H1 (cell line): Measurements from ENCODE around the gene GCM1. TPM values are rescaled to one million over a fixed set of nuclear protein-coding genes. Genes with fewer than 3 reads are reported as not detected.

ENCODE experiments used
- CBX5 ChIP-seq: fragments of 300-800, 300-1000 bp; sonication (generic); IDR thresholded peaks from 2 replicates; pipeline ENCODE4 v1.7.1; 2016; ENCODE audit warnings: antibody characterized with exemption, low read length, low read depth
- CHD2 ChIP-seq: IDR thresholded peaks from 2 replicates; pipeline ENCODE4 v1.6.1; 2012; ENCODE audit warnings: low read length, improper control_type of control experiment
- CTCF ChIP-seq, 3 experiments: IDR thresholded peaks; 1 replicate in 2 of 3; 2 replicates in 1 of 3; pipeline versions ENCODE4 v1.5.1 to v1.6.1; 2011; ENCODE audit warnings: low read length in 3 of 3, mild to moderate bottlenecking in 3 of 3, inconsistent platforms in 2 of 3, low read depth in 1 of 3, moderate library complexity in 1 of 3; ENCODE audit not compliant: insufficient read depth in 1 of 3; ENCODE audit errors: control extremely low read depth in 1 of 3
- KDM1A ChIP-seq: fragments of 200-600, 300-600 bp; sonication (generic); IDR thresholded peaks from 2 replicates; pipeline ENCODE4 v1.7.1; 2016; ENCODE audit warnings: mild to moderate bottlenecking, low read length, borderline replicate concordance
- KDM4A ChIP-seq: IDR thresholded peaks from one replicate; pipeline ENCODE4 v1.7.1; 2012; ENCODE audit warnings: low read depth, mild to moderate bottlenecking, moderate library complexity, low read length, inconsistent platforms; ENCODE audit not compliant: severe bottlenecking
- SP1 ChIP-seq: IDR thresholded peaks from 2 replicates; pipeline ENCODE4 v1.6.1; 2011; ENCODE audit warnings: low read depth, low read length
- SRF ChIP-seq: IDR thresholded peaks from 2 replicates; pipeline ENCODE4 v1.6.1; 2011; ENCODE audit warnings: mild to moderate bottlenecking, low read depth, low read length, moderate library complexity
- TBP ChIP-seq: IDR thresholded peaks from 2 replicates; pipeline ENCODE4 v1.6.1; 2011; ENCODE audit warnings: low read depth, low read length, improper control_type of control experiment
- TCF12 ChIP-seq: IDR thresholded peaks from 2 replicates; pipeline ENCODE4 v1.6.1; 2011; ENCODE audit warnings: low read depth, mild to moderate bottlenecking, low read length
- polyA plus RNA-seq, 7 experiments: library from polyadenylated mRNA; depleted of rRNA in 3 of 7; stranded (reverse) in 5 of 7; unstranded in 2 of 7; fragments of >200 nt in 5 of 7; fragments of 200-250 nt in 2 of 7; gene quantifications; 1 replicate in 5 of 7; 2 replicates in 1 of 7; 4 replicates in 1 of 7; pipeline versions ENCODE4 v1.2.1 to v1.2.3, GENCODE V29; 2011 to 2013; ENCODE audit warnings: missing spikeins in 2 of 7, mixed read lengths in 2 of 7
- total RNA-seq: library from RNA; stranded (reverse); fragmentation: NEBNext Ultra II Directional; extraction: Animal tissue kit (Norgen Biotek cat#: 25700); gene quantifications from 2 replicates; pipeline ENCODE4 v1.2.1, GENCODE V29; 2021
- TF ChIP-seq, protein P1 (sequence below): fragments of 300-600 bp; sonication (generic); IDR thresholded peaks from 2 replicates; pipeline ENCODE4 v1.7.1; 2012; ENCODE audit warnings: low read length, moderate library complexity, mild to moderate bottlenecking, inconsistent platforms; ENCODE audit not compliant: insufficient replicate concordance

GCM1 gene
- total and polyA plus RNA-seq, 2 of the 8 experiments (the other 6 are each of a cell fraction or from before 2014, with no cell fraction given) = not detected

GRCh38 chr6:53086302-53086701 lies 62.3 kb downstream of the GCM1 start (continued):
- TF ChIP-seq, protein P1, sequence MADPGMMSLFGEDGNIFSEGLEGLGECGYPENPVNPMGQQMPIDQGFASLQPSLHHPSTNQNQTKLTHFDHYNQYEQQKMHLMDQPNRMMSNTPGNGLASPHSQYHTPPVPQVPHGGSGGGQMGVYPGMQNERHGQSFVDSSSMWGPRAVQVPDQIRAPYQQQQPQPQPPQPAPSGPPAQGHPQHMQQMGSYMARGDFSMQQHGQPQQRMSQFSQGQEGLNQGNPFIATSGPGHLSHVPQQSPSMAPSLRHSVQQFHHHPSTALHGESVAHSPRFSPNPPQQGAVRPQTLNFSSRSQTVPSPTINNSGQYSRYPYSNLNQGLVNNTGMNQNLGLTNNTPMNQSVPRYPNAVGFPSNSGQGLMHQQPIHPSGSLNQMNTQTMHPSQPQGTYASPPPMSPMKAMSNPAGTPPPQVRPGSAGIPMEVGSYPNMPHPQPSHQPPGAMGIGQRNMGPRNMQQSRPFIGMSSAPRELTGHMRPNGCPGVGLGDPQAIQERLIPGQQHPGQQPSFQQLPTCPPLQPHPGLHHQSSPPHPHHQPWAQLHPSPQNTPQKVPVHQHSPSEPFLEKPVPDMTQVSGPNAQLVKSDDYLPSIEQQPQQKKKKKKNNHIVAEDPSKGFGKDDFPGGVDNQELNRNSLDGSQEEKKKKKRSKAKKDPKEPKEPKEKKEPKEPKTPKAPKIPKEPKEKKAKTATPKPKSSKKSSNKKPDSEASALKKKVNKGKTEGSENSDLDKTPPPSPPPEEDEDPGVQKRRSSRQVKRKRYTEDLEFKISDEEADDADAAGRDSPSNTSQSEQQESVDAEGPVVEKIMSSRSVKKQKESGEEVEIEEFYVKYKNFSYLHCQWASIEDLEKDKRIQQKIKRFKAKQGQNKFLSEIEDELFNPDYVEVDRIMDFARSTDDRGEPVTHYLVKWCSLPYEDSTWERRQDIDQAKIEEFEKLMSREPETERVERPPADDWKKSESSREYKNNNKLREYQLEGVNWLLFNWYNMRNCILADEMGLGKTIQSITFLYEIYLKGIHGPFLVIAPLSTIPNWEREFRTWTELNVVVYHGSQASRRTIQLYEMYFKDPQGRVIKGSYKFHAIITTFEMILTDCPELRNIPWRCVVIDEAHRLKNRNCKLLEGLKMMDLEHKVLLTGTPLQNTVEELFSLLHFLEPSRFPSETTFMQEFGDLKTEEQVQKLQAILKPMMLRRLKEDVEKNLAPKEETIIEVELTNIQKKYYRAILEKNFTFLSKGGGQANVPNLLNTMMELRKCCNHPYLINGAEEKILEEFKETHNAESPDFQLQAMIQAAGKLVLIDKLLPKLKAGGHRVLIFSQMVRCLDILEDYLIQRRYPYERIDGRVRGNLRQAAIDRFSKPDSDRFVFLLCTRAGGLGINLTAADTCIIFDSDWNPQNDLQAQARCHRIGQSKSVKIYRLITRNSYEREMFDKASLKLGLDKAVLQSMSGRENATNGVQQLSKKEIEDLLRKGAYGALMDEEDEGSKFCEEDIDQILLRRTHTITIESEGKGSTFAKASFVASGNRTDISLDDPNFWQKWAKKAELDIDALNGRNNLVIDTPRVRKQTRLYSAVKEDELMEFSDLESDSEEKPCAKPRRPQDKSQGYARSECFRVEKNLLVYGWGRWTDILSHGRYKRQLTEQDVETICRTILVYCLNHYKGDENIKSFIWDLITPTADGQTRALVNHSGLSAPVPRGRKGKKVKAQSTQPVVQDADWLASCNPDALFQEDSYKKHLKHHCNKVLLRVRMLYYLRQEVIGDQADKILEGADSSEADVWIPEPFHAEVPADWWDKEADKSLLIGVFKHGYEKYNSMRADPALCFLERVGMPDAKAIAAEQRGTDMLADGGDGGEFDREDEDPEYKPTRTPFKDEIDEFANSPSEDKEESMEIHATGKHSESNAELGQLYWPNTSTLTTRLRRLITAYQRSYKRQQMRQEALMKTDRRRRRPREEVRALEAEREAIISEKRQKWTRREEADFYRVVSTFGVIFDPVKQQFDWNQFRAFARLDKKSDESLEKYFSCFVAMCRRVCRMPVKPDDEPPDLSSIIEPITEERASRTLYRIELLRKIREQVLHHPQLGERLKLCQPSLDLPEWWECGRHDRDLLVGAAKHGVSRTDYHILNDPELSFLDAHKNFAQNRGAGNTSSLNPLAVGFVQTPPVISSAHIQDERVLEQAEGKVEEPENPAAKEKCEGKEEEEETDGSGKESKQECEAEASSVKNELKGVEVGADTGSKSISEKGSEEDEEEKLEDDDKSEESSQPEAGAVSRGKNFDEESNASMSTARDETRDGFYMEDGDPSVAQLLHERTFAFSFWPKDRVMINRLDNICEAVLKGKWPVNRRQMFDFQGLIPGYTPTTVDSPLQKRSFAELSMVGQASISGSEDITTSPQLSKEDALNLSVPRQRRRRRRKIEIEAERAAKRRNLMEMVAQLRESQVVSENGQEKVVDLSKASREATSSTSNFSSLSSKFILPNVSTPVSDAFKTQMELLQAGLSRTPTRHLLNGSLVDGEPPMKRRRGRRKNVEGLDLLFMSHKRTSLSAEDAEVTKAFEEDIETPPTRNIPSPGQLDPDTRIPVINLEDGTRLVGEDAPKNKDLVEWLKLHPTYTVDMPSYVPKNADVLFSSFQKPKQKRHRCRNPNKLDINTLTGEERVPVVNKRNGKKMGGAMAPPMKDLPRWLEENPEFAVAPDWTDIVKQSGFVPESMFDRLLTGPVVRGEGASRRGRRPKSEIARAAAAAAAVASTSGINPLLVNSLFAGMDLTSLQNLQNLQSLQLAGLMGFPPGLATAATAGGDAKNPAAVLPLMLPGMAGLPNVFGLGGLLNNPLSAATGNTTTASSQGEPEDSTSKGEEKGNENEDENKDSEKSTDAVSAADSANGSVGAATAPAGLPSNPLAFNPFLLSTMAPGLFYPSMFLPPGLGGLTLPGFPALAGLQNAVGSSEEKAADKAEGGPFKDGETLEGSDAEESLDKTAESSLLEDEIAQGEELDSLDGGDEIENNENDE = no peak
- TF ChIP-seq CHD2 = no peak
- TF ChIP-seq CBX5 = no peak
- TF ChIP-seq TBP = no peak
- TF ChIP-seq SRF = no peak
- no peak for TF ChIP-seq TCF12
- no peak for TF ChIP-seq KDM1A
- no peak for TF ChIP-seq CTCF (IDR thresholded peaks at IDR 0.05; ENCODE audit: control extremely low read depth in 1 of 3, insufficient read depth in 1 of 3, low read depth in 1 of 3, low read length in 3 of 3)
- TF ChIP-seq SP1 = no peak
- no peak for TF ChIP-seq KDM4A
